ENCODE measurements around the gene MCF2L2.
"Not testable (repeated sequence)": the region's sequence is repeated elsewhere in the genome, so short reads cannot be mapped to it uniquely, and the experiment has no call there.

Gene MCF2L2

DNA sequence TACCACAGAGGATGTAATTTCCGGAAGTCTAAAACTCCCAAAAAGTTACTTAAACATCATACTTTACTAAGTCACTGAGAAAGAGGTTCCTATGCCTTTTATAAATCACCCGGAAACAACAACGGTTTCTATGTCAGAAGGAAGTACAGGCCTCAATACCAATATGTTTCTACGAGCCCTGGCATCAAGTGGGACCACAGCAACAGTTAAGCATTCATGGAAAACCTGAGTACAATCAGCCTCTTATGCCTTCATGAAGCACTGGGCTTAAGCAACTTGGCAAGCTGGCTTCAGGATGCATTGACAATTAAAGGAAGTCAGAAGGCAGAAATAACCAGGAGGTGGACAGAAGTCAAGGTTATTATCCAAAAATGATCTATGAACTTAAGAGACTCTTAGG lies 194.5 kb downstream of the MCF2L2 start:
- no peak for DNase-seq (ENCODE audit: low read depth)

GRCh38 chr3:183230826-183231225 lies 197.6 kb downstream of the MCF2L2 start:
- DNase-seq (ENCODE audit: low read depth): no peak

- not testable (repeated sequence) for DNase-seq (ENCODE audit: low read depth)
Measured at GRCh38 chr3:183230251-183230650, 198.2 kb downstream of the MCF2L2 start.

GRCh38 chr3:183229178-183229577 lies 199.2 kb downstream of the MCF2L2 start:
- DNase-seq (ENCODE audit: low read depth): no peak

DNA sequence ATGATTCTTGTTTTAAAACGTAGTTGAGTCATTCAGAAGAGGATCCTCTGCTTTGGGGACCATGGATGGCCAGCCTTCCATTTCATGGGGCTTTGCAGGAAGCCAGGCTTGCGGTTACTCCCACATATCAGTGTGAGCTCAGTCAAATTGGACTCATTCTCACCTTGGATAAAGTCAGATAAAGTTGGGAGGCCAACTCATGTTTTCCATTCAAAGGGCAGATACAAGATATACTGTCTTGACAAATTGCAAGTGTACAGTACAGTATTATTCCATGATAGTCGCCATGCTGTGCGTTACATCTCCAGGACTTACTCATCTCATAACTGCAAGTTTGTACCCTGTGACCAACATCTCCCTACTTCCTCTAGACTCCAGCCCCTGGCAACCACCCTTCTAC lies 200.8 kb downstream of the MCF2L2 start:
- no peak for DNase-seq (ENCODE audit: low read depth)

GRCh38 chr3:183226333-183226890 lies 202.0 kb downstream of the MCF2L2 start:
- DNase-seq (ENCODE audit: low read depth): no peak

- DNase-seq (ENCODE audit: low read depth): no peak
Measured at GRCh38 chr3:183224180-183224970, 204.0 kb downstream of the MCF2L2 start.

GRCh38 chr3:183222631-183223235 lies 205.7 kb downstream of the MCF2L2 start:
- no peak for DNase-seq (ENCODE audit: low read depth)

DNA sequence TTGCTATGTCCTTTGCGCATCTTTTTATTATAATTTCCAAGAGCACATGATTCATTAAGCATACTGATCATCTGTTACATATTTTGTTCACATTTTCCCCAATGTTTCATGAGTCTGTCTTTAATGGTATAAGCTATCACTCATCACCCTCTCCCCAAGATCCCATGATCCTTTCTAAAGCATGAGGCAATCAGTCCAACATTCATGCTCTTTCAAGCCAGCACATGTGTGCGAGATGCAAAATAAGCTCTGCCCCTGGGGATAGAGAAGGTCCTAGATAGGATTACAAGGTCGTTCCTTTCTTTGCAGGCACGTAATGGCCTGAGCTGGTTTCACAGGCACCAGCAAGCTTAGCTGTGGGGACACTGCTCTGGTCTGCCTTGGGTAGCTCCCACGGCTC lies 207.6 kb downstream of the MCF2L2 start:
- DNase-seq (ENCODE audit: low read depth): no peak

- no peak for DNase-seq (ENCODE audit: low read depth)
Measured at GRCh38 chr3:183218826-183219225, 209.6 kb downstream of the MCF2L2 start.

DNA sequence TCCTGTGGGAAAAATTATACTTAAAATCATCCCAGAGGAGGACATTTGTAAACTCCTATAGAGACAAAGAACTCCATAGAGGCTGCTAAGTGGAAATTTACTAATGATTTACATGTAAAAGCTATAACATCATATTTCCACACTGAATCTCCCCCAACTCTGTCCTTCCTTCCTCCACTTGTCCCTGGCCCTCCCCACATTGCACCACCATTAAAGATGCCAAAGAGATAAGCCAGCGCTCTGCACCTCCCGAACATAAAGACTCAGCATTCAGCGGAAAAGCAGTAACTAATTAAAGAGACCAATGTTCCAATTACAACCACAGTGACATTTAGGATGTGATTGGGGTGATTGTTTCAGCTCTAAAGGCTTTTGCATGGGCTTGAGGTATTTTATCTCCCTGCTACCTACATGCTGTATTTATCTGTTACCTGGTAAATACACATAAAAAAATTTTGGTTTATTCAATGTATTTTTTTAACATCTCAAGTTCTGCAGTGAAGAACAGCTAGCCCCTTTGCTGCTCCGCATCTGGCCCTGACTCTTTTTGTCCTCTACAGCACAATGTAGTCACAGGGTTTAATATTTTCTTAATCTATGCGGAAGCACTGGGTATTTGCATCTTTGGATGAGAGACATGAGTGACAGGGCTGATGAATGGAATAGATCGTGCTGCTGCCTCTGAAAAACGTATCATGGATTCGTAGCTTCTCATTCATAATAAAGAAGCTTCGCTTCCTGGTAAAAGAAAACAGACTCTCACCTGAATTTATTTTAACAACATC lies 210.7 kb downstream of the MCF2L2 start:
- DNase-seq (ENCODE audit: low read depth): no peak

GRCh38 chr3:183215591-183216202 lies 212.7 kb downstream of the MCF2L2 start:
- DNase-seq (ENCODE audit: low read depth): no peak

DNA sequence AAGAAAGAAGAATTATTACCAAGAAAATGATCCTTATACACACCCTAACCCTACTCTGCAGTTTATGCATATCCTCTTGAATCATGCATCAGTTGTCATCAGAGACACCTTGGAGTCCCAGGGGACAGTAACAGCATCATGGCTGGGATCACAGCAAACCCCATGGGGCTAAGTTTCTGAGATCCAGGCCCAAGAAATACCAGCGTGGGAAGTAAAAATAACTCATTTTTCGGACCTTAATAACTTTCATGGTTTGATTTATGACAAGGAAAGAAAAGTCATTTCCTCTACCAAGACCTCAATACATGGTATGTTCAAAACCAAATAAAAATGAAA lies 214.2 kb downstream of the MCF2L2 start:
- no peak for DNase-seq (ENCODE audit: low read depth)

GRCh38 chr3:183213415-183214276 lies 214.8 kb downstream of the MCF2L2 start:
- no peak for DNase-seq (ENCODE audit: low read depth)

- no peak for DNase-seq (ENCODE audit: low read depth)
Measured at GRCh38 chr3:183212565-183212964, 215.9 kb downstream of the MCF2L2 start.

DNA sequence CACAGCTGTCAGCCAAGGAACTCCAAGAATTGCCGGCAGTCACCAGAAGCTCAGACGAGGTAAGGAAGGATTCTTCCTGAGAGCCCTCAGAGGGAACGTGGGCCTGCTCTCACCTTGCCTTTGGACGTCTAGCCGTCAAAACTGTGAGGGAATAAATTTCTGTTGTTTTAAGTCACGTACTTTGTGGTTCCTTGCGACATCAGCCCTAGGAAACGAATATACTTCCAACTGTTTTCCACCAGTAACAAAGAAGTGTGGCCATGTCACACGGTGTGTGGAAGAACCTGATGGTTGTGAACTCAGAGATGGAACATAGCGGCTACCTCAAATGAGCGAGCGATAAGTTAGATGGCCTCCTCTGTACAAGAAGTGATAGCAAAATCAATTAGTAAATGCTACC lies 216.3 kb downstream of the MCF2L2 start:
- no peak for DNase-seq (ENCODE audit: low read depth)

GRCh38 chr3:183211352-183211751 lies 217.1 kb downstream of the MCF2L2 start:
- no peak for DNase-seq (ENCODE audit: low read depth)

DNA sequence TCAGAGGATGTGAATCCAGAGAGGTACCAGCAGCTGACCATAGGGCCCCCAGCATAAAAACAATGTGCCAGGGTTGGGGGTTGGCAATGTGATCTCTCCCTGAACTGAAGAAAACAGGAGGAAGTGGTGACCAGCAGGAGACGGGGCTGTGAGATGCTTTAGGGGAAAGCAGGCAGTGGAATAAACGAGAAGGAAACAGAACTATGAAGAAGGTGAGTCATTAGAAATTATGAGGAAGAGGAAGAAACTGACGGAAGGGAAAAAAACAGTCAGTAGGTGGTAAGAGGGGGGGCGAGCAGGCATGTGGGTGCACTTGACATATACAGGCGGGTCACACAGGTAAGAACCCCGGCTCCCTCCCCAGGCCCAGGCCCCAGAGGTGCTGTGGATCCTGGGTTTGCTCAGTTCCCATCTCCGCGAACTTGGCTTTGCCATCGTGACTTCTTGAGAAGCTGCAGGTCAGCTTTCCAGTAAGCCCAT lies 217.5 kb downstream of the MCF2L2 start:
- no peak for DNase-seq (ENCODE audit: low read depth)

DNA sequence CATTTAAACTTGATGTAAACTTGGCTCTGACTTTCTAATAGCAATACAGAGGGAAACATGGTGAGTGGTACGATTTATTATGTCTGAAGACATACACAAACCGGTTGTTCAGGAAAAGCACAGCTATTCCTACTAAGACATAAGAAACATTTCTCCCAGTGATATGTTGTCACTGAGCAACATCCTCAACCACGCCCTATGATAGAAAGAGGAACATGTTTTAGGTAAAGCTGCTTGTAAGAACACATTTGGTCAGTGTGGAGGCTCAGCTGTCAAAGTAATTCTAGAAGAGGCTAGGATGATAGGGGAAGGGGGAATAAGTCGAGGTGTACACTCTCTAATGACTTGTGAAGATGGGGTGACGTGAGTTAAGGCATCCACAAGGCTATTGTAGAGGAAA lies 218.1 kb downstream of the MCF2L2 start:
- no peak for DNase-seq (ENCODE audit: low read depth)

- no peak for DNase-seq (ENCODE audit: low read depth)
Measured at GRCh38 chr3:183208800-183209199, 219.6 kb downstream of the MCF2L2 start.

- DNase-seq (ENCODE audit: low read depth): no peak
Measured at GRCh38 chr3:183208260-183208659, 220.2 kb downstream of the MCF2L2 start.

All from stimulated activated CD8-positive, alpha-beta memory T cell treated with anti-CD3 and anti-CD28 coated beads, Interleukin-7, amount 100 ng/mL, for 24 hours (primary cell).